HS-5 (cell line): ENCODE measurements around the gene DCDC2C.
"Not testable (repeated sequence)": the region's sequence is repeated elsewhere in the genome, so short reads cannot be mapped to it uniquely, and the experiment has no call there.

Source experiments
- DNase-seq: peaks from one replicate; pipeline ENCODE4 v3.0.0-alpha.2; 2012; ENCODE audit warnings: low read depth

Gene DCDC2C

GRCh38 chr2:3703236-3703756 lies at the start of gene DCDC2C:
Gene DCDC2C (plus strand): TSS chr2:3703575. CDS start chr2:3703752, 177 bp downstream.
- no peak for DNase-seq

- DNase-seq, result no peak
These were observed 49.4 kb upstream of the DCDC2C start for GRCh38 chr2:3654011-3654410.

- DNase-seq, result no peak
These were observed 48.7 kb upstream of the DCDC2C start for GRCh38 chr2:3654531-3655225.

- no peak for DNase-seq
These were observed 47.3 kb upstream of the DCDC2C start for GRCh38 chr2:3655871-3656761.

GRCh38 chr2:3656762-3657721 lies 46.3 kb upstream of the DCDC2C start:
- DNase-seq, result no peak

- no peak for DNase-seq
These were observed 45.5 kb upstream of the DCDC2C start, which contains the start of gene ALLC for GRCh38 chr2:3657881-3658280. Gene ALLC (plus strand): TSS chr2:3658200. CDS start chr2:3671158, 12,958 bp downstream.

GRCh38 chr2:3659447-3660432 lies 43.6 kb upstream of the DCDC2C start:
- no peak for DNase-seq

- DNase-seq, result not testable (repeated sequence)
These were observed 42.7 kb upstream of the DCDC2C start for GRCh38 chr2:3660640-3661039.

GRCh38 chr2:3661149-3661660 lies 42.2 kb upstream of the DCDC2C start:
- no peak for DNase-seq

- no peak for DNase-seq
These were observed 41.1 kb upstream of the DCDC2C start for GRCh38 chr2:3662239-3662638.

GRCh38 chr2:3664118-3664517 lies 39.3 kb upstream of the DCDC2C start:
- no peak for DNase-seq

- no peak for DNase-seq
These were observed 38.5 kb upstream of the DCDC2C start for GRCh38 chr2:3664925-3665324.

- DNase-seq, result no peak
These were observed 37.3 kb upstream of the DCDC2C start for GRCh38 chr2:3665886-3666612.

- no peak for DNase-seq
These were observed 36.8 kb upstream of the DCDC2C start for GRCh38 chr2:3666613-3666975.

GRCh38 chr2:3667151-3667631 lies 36.2 kb upstream of the DCDC2C start:
- DNase-seq, result no peak

GRCh38 chr2:3669656-3670055 lies 33.7 kb upstream of the DCDC2C start:
- DNase-seq, result no peak

GRCh38 chr2:3670376-3670775 lies 33.0 kb upstream of the DCDC2C start:
- DNase-seq, result no peak

GRCh38 chr2:3670941-3671340 lies 32.4 kb upstream of the DCDC2C start:
- no peak for DNase-seq

- no peak for DNase-seq
These were observed 30.3 kb upstream of the DCDC2C start for GRCh38 chr2:3672861-3673678.
